IPS-18c (cell line): ENCODE measurements around the gene OR1L8.
A peak's percentile ranks its signal among the peaks of the same experiment; 100 is the strongest.
"Not testable (repeated sequence)": the region's sequence is repeated elsewhere in the genome, so short reads cannot be mapped to it uniquely, and the experiment has no call there.

Experiments
- H3K4me3 ChIP-seq: 2 replicates; pipeline ENCODE4 v1.7.0; 2013; ENCODE audit warnings: low read depth, mild to moderate bottlenecking, low read length, moderate library complexity; ENCODE audit not compliant: insufficient read depth
- H3K9me3 ChIP-seq: one replicate; pipeline ENCODE4 v1.6.1; 2013; ENCODE audit warnings: mild to moderate bottlenecking, low read length, moderate library complexity; ENCODE audit not compliant: control insufficient read depth, insufficient read depth

OR1L8 gene

GRCh38 chr9:122531157-122531556 lies 52.0 kb downstream of the OR1L8 start:
- H3K4me3 ChIP-seq, H3K9me3 ChIP-seq: not testable (repeated sequence)

- Histone ChIP-seq H3K9me3 (peaks cover 2% of the 10 kb centered on the region), H3K4me3 (peak within 1 kb of the TSS; percentile 20; the same call in 1 of the 2 replicates)
Observed at GRCh38 chr9:122527193-122527592, 56.0 kb downstream of the OR1L8 start, which contains the start of gene OR1N1. OR1N1 (minus strand) TSS chr9:122527293; CDS start chr9:122527293, 0 bp downstream.

- peak overlapping the region; percentile 20; the same call in 1 of the 2 replicates for H3K4me3 ChIP-seq
- peaks cover 2% of the 10 kb centered on the region for H3K9me3 ChIP-seq
Observed at GRCh38 chr9:122526602-122527001, 56.6 kb downstream of the OR1L8 start.

- Histone ChIP-seq H3K4me3 (no peak overlapping the region), H3K9me3 (peaks cover 4% of the 10 kb centered on the region)
Observed at GRCh38 chr9:122519376-122519775, 63.8 kb downstream of the OR1L8 start.

- H3K9me3 ChIP-seq, result peaks cover 4% of the 10 kb centered on the region
- H3K4me3 ChIP-seq, result no peak within 1 kb of the TSS
Observed at GRCh38 chr9:122518841-122519240, 64.3 kb downstream of the OR1L8 start, which contains the start of gene OR1J4. OR1J4 (plus strand) TSS chr9:122519141; CDS start chr9:122519141, 0 bp downstream.

- H3K9me3 ChIP-seq, result peaks cover 4% of the 10 kb centered on the region
Observed at GRCh38 chr9:122518226-122518625, 65.0 kb downstream of the OR1L8 start.

More at GRCh38 chr9:122518226-122518625, 65.0 kb downstream of the OR1L8 start:
- no peak overlapping the region for H3K4me3 ChIP-seq
